HepG2 (cell line): ENCODE results near the gene ARSJ. TPM values are rescaled to one million over a fixed set of nuclear protein-coding genes. Genes with fewer than 3 reads are reported as not detected.

Experiments
- ATAC-seq: fragments of 200-7000 bp; cut with Tn5 transposase; 3 replicates; pipeline ENCODE4 v1.9.1; 2020; ENCODE audit warnings: mild to moderate bottlenecking, moderate library complexity
- BruUV-seq: library from RNA; stranded (reverse); fragments of 400-500 nt; replicated peaks from 2 replicates; lab custom pipeline; 2021; lab: Mats Ljungman, UMichigan
- CTCF ChIA-PET: fragments of 300-600 bp; formaldehyde crosslinking; extraction: SDS; loops from one replicate; lab custom pipeline; 2021; ENCODE audit warnings: low total read pairs, inconsistent platforms, low intra/inter-chr PET ratio; lab: Yijun Ruan, JAX
- POLR2A ChIA-PET: fragments of 350-600 bp; sonication (Branson Sonifier 250); formaldehyde crosslinking; loops from one replicate; lab custom pipeline; 2020; ENCODE audit warnings: antibody characterized with exemption, inconsistent platforms; lab: Yijun Ruan, JAX
- DNase-seq: peaks from one replicate; pipeline ENCODE4 v3.0.0-alpha.2; 2015; ENCODE audit warnings: low spot score
- FAIRE-seq: peaks from 3 replicates; lab custom pipeline; 2011; peaks lifted over from hg19 to GRCh38; lab: Jason Lieb, UNC
- H2AFZ ChIP-seq: one replicate; pipeline ENCODE4 v1.6.1; 2011; ENCODE audit warnings: low read length, inconsistent platforms
- H3K27ac ChIP-seq: fragments of 300-600 bp; 3 replicates; pipeline ENCODE4 v1.8.0; 2011; ENCODE audit warnings: mixed run types, mild to moderate bottlenecking, mixed read lengths, low read length, inconsistent platforms; ENCODE audit not compliant: insufficient read depth; ENCODE audit errors: extremely low read length
- H3K27me3 ChIP-seq, 2 experiments: fragments of 200-600 bp in 1 of 2; 2 replicates in 1 of 2; 3 replicates in 1 of 2; pipeline versions ENCODE4 v1.6.0 to v1.8.0; 2011; ENCODE audit warnings: low read length in 2 of 2, mild to moderate bottlenecking in 2 of 2, moderate library complexity in 2 of 2, inconsistent platforms in 1 of 2; ENCODE audit not compliant: insufficient read depth in 2 of 2, control insufficient read depth in 1 of 2
- H3K36me3 ChIP-seq, 2 experiments: fragments of 200-600 bp in 1 of 2; replicated peaks in 1 of 2; 2 replicates in 1 of 2; 3 replicates in 1 of 2; pipeline versions ENCODE4 v1.5.1 to v1.8.0; 2011; ENCODE audit warnings: low read length in 2 of 2, inconsistent platforms in 1 of 2; ENCODE audit not compliant: insufficient read depth in 2 of 2, control insufficient read depth in 1 of 2
- H3K4me1 ChIP-seq: 2 replicates; pipeline ENCODE4 v1.5.1; 2012; ENCODE audit warnings: low read length, inconsistent platforms; ENCODE audit not compliant: insufficient read depth
- H3K4me2 ChIP-seq: 2 replicates; pipeline ENCODE4 v1.6.0; 2011; ENCODE audit warnings: low read depth, low read length, inconsistent platforms
- H3K4me3 ChIP-seq, 3 experiments: fragments of 200-600 bp in 1 of 3; sonication (generic), shearing (Covaris generic) in 1 of 3; replicated peaks in 1 of 3; 2 replicates each; pipeline ENCODE4 v1.5.1; 2011 to 2016; ENCODE audit warnings: low read length in 3 of 3, inconsistent platforms in 2 of 3, low read depth in 2 of 3, mild to moderate bottlenecking in 2 of 3, control low read depth in 1 of 3, mixed read lengths in 1 of 3; ENCODE audit not compliant: insufficient read depth in 1 of 3
- H3K79me2 ChIP-seq: one replicate; pipeline ENCODE4 v1.6.1; 2011; ENCODE audit warnings: low read length, inconsistent platforms; ENCODE audit not compliant: insufficient read depth
- H3K9ac ChIP-seq: 2 replicates; pipeline ENCODE4 v1.6.0; 2011; ENCODE audit warnings: mild to moderate bottlenecking, low read depth, low read length, inconsistent platforms; ENCODE audit not compliant: insufficient read depth
- H3K9me3 ChIP-seq: 2 replicates; pipeline ENCODE4 v1.5.1; 2012; ENCODE audit warnings: mild to moderate bottlenecking, low read length
- H4K20me1 ChIP-seq: 2 replicates; pipeline ENCODE4 v1.6.0; 2011; ENCODE audit warnings: inconsistent platforms, mild to moderate bottlenecking, low read length, moderate library complexity; ENCODE audit not compliant: insufficient read depth
- ATF7 ChIP-seq, 2 experiments: fragments of 450-650 bp in 1 of 2; sonication (generic) in 1 of 2; formaldehyde crosslinking in 1 of 2; IDR thresholded peaks; 2 replicates each; pipeline versions ENCODE4 v1.4.0 to v1.6.1; 2016 to 2020; ENCODE audit warnings: antibody characterized with exemption in 1 of 2, mild to moderate bottlenecking in 1 of 2, missing genetic modification reagents in 1 of 2
- CEBPB ChIP-seq: IDR thresholded peaks from 2 replicates; pipeline ENCODE4 v1.6.1; 2011; ENCODE audit warnings: low read depth, low read length, improper control_type of control experiment, borderline replicate concordance
- CEBPG ChIP-seq: IDR thresholded peaks from 2 replicates; pipeline ENCODE4 v1.6.1; 2016
- MEIS1 ChIP-seq: sonication (generic); formaldehyde crosslinking; IDR thresholded peaks from 2 replicates; pipeline ENCODE4 v1.9.0; 2021; ENCODE audit warnings: mild to moderate bottlenecking, missing genetic modification reagents, moderate library complexity, borderline replicate concordance
- TEAD3 ChIP-seq: optimal IDR thresholded peaks from 2 replicates; pipeline ENCODE3; 2016; ENCODE audit warnings: borderline replicate concordance
- WGBS: methylation state at CpG from one replicate; pipeline ENCODE4 v1.1.6; 2017; ENCODE audit warnings: low lambda C conversion rate; 5-methylcytosine and 5-hydroxymethylcytosine counted together
- in situ Hi-C: cut with HindIII; loops from 2 replicates; pipeline ENCODE4 v1.10.0; 2017; ENCODE audit warnings: low pct_unique_long_range_greater_than_20kb; ENCODE audit not compliant: extremely low pct_ligation_motif_present
- intact Hi-C: fragments of 100-400 bp; cut with micrococcal nuclease; formaldehyde crosslinking; loops from one replicate; pipeline ENCODE4 v1.10.0; 2022; ENCODE audit not compliant: unreplicated experiment
- polyA plus RNA-seq, 8 experiments: library from polyadenylated mRNA; depleted of rRNA in 3 of 8; stranded (reverse) in 7 of 8; unstranded in 1 of 8; fragments of >200 nt; fragmentation: Illumina TruSeq in 4 of 8; extraction: Trizol in 4 of 8; gene quantifications; 2 replicates each; pipeline versions ENCODE4 v1.2.1 to v1.2.3, GENCODE V29; 2011 to 2016; ENCODE audit warnings: low read depth in 4 of 8, missing spikeins in 1 of 8, mixed read lengths in 1 of 8; ENCODE audit not compliant: insufficient read depth in 1 of 8
- total RNA-seq, 5 experiments: library from RNA; depleted of rRNA; stranded (reverse); fragments of >200 nt; fragmentation: Illumina TruSeq; extraction: Trizol; gene quantifications; 2 replicates each; pipeline ENCODE4 v1.2.3, GENCODE V29; 2016; ENCODE audit warnings: low read depth in 1 of 5

ARSJ gene
- total and polyA plus RNA-seq, 2 of the 13 experiments (the other 11 are each of a cell fraction or from before 2014, with no cell fraction given): not detected

GRCh38 chr4:113858924-113859323 is 120.5 kb downstream of the ARSJ start:
- no peaks in the 10 kb centered on the region for H3K36me3 ChIP-seq
- POLR2A ChIA-PET: no interaction called here
- no peaks in the 10 kb centered on the region for H3K79me2 ChIP-seq
- ATAC-seq (no peak), FAIRE-seq (no peak), DNase-seq (no peak)
- H3K4me1 ChIP-seq: no peaks in the 10 kb centered on the region
- no peak overlapping the region for H2AFZ ChIP-seq
- 10% methylated on average over 1 of the region's 1 CpG for WGBS
- H3K9ac ChIP-seq: no peak overlapping the region
- H4K20me1 ChIP-seq: no peaks in the 10 kb centered on the region
- no peaks in the 10 kb centered on the region for H3K27me3 ChIP-seq
- TF ChIP-seq ATF7 (IDR thresholded peaks at IDR 0.05): peak; percentile 96
- no peak for TF ChIP-seq ATF7 (CRISPR knock-in tag; IDR thresholded peaks at IDR 0.05)
- no peak for TF ChIP-seq TEAD3
- no peaks in the 10 kb centered on the region for H3K9me3 ChIP-seq
- no peak overlapping the region for H3K27ac ChIP-seq
- no peak overlapping the region for H3K4me2 ChIP-seq
- intact Hi-C loops (no loop called here), in situ Hi-C loops (no loop called here)
- CTCF ChIA-PET: no interaction called here
- BruUV-seq: no TSS peak
- H3K4me3 ChIP-seq: no peak overlapping the region

GRCh38 chr4:113851816-113852215 is 127.6 kb downstream of the ARSJ start:
- intact Hi-C loops (no loop called here), in situ Hi-C loops (no loop called here)
- H3K4me2 ChIP-seq: no peak overlapping the region
- H3K4me3 ChIP-seq: no peak overlapping the region
- H3K9ac ChIP-seq: no peak overlapping the region
- WGBS: 70% methylated on average over 5 of the region's 5 CpGs
- FAIRE-seq: no peak
- ATAC-seq: peak; percentile 29; the same call in 2 of the 3 replicates
- H3K79me2 ChIP-seq: no peaks in the 10 kb centered on the region
- BruUV-seq: no TSS peak
- H3K9me3 ChIP-seq: no peaks in the 10 kb centered on the region
- DNase-seq: peak; percentile 2
- CTCF ChIA-PET: no interaction called here
- TF ChIP-seq CEBPB: peak; percentile 75
- TF ChIP-seq MEIS1 (CRISPR knock-in tag): no peak
- 0 out of 2 replicates have a peak, but pooled peaks have one; percentile 15 for TF ChIP-seq CEBPG (CRISPR knock-in tag)
- TF ChIP-seq, all 625 proteins: peak for 2
- no peak overlapping the region for H3K27ac ChIP-seq
- H3K27me3 ChIP-seq: no peaks in the 10 kb centered on the region
- no peak overlapping the region for H2AFZ ChIP-seq
- no peaks in the 10 kb centered on the region for H4K20me1 ChIP-seq
- no peaks in the 10 kb centered on the region for H3K36me3 ChIP-seq
- H3K4me1 ChIP-seq: no peaks in the 10 kb centered on the region
- POLR2A ChIA-PET: no interaction called here

Other genes starting within 250 kb of the ARSJ start
- gene CAMK2D, start 217.9 kb downstream of the ARSJ start, total RNA-seq (2016; rRNA removed; fragmentation: Illumina TruSeq; extraction: Trizol): 65.4 and 86.7 TPM in 2 replicates
- gene CAMK2D, start 217.9 kb downstream of the ARSJ start, polyA plus RNA-seq (2011; rRNA removed): 12.9 and 18.0 TPM in 2 replicates